ENCODE measurements around the gene PKHD1. TPM values are rescaled to one million over a fixed set of nuclear protein-coding genes. Genes with fewer than 3 reads are reported as not detected.

Gene PKHD1
- total RNA-seq, 1 experiment from 2014 or later: not detected

DNA sequence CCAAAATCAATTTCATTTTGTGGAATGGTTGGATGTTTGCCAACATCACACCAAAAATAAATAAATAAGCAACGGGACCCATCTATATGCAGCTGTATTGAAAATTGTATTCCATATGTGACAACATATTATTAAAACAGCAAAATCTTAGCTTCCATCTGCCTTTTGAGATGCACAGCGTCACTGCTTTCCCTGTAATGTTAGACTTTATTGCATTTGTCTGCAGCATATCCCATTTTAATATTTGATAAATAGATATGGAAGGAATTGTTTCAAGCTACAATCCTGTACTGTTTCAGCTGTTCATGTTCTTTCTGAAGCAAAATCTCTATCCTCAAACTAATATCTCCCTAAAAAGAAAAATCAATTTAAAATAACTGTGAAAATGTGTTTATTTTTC, 509.1 kb downstream of the PKHD1 start:
- ATAC-seq: no peak
- POLR2A ChIA-PET: no interaction called here
- BruUV-seq (replicated peaks): no TSS peak
- Histone ChIP-seq H3K9me3 (ENCODE audit: control insufficient read depth, insufficient read depth, low read depth, low read length) (no peaks in the 10 kb centered on the region), H3K4me3 (ENCODE audit: low read depth in 2 of 2, low read length in 2 of 2) (no peak overlapping the region), H3K4me1 (ENCODE audit: control insufficient read depth, insufficient read depth, low read length) (no peaks in the 10 kb centered on the region), H3K27me3 (ENCODE audit: control insufficient read depth, insufficient read depth, low read length) (no peaks in the 10 kb centered on the region), H3K36me3 (ENCODE audit: control insufficient read depth, insufficient read depth, low read length) (no peaks in the 10 kb centered on the region), H3K27ac (ENCODE audit: low read length) (no peak overlapping the region)
- in situ Hi-C loops (cut with HindIII; ENCODE audit: low pct_unique_long_range_greater_than_20kb, low sequenced_read_pairs): no loop called here
- intact Hi-C loops (cut with micrococcal nuclease; ENCODE audit: unreplicated experiment): no loop called here
- DNase-seq (ENCODE audit: low read depth, low spot score): no peak
- CTCF ChIA-PET: no interaction called here
- no peak for TF ChIP-seq POLR2AphosphoS5 (IDR thresholded peaks at IDR 0.05; ENCODE audit: low read depth, low read length)
- TF ChIP-seq, protein P1, sequence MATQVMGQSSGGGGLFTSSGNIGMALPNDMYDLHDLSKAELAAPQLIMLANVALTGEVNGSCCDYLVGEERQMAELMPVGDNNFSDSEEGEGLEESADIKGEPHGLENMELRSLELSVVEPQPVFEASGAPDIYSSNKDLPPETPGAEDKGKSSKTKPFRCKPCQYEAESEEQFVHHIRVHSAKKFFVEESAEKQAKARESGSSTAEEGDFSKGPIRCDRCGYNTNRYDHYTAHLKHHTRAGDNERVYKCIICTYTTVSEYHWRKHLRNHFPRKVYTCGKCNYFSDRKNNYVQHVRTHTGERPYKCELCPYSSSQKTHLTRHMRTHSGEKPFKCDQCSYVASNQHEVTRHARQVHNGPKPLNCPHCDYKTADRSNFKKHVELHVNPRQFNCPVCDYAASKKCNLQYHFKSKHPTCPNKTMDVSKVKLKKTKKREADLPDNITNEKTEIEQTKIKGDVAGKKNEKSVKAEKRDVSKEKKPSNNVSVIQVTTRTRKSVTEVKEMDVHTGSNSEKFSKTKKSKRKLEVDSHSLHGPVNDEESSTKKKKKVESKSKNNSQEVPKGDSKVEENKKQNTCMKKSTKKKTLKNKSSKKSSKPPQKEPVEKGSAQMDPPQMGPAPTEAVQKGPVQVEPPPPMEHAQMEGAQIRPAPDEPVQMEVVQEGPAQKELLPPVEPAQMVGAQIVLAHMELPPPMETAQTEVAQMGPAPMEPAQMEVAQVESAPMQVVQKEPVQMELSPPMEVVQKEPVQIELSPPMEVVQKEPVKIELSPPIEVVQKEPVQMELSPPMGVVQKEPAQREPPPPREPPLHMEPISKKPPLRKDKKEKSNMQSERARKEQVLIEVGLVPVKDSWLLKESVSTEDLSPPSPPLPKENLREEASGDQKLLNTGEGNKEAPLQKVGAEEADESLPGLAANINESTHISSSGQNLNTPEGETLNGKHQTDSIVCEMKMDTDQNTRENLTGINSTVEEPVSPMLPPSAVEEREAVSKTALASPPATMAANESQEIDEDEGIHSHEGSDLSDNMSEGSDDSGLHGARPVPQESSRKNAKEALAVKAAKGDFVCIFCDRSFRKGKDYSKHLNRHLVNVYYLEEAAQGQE (IDR thresholded peaks at IDR 0.05; ENCODE audit: insufficient read depth in 1 of 2, low read depth in 2 of 2, low read length in 1 of 2): no peak
- TF ChIP-seq SIN3A (IDR thresholded peaks at IDR 0.05; ENCODE audit: borderline replicate concordance, insufficient read depth, low read depth, low read length): no peak
- no peak for TF ChIP-seq TCF7L2 (IDR thresholded peaks at IDR 0.05; ENCODE audit: low read depth, low read length)
- TF ChIP-seq, protein P2, sequence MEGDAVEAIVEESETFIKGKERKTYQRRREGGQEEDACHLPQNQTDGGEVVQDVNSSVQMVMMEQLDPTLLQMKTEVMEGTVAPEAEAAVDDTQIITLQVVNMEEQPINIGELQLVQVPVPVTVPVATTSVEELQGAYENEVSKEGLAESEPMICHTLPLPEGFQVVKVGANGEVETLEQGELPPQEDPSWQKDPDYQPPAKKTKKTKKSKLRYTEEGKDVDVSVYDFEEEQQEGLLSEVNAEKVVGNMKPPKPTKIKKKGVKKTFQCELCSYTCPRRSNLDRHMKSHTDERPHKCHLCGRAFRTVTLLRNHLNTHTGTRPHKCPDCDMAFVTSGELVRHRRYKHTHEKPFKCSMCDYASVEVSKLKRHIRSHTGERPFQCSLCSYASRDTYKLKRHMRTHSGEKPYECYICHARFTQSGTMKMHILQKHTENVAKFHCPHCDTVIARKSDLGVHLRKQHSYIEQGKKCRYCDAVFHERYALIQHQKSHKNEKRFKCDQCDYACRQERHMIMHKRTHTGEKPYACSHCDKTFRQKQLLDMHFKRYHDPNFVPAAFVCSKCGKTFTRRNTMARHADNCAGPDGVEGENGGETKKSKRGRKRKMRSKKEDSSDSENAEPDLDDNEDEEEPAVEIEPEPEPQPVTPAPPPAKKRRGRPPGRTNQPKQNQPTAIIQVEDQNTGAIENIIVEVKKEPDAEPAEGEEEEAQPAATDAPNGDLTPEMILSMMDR (IDR thresholded peaks at IDR 0.05): no peak

GRCh38 chr6:51574040-51574439, 513.4 kb downstream of the PKHD1 start:
- CTCF ChIA-PET: no interaction called here
- no peaks in the 10 kb centered on the region for H3K9me3 ChIP-seq (ENCODE audit: control insufficient read depth, insufficient read depth, low read depth, low read length)
- no peaks in the 10 kb centered on the region for H3K27me3 ChIP-seq (ENCODE audit: control insufficient read depth, insufficient read depth, low read length)
- POLR2A ChIA-PET: no interaction called here
- H3K36me3 ChIP-seq (ENCODE audit: control insufficient read depth, insufficient read depth, low read length): no peaks in the 10 kb centered on the region
- no TSS peak for BruUV-seq (replicated peaks)
- intact Hi-C loops (cut with micrococcal nuclease; ENCODE audit: unreplicated experiment) (no loop called here), in situ Hi-C loops (cut with HindIII; ENCODE audit: low pct_unique_long_range_greater_than_20kb, low sequenced_read_pairs) (no loop called here)
- no peaks in the 10 kb centered on the region for H3K4me1 ChIP-seq (ENCODE audit: control insufficient read depth, insufficient read depth, low read length)
- DNase-seq (ENCODE audit: low read depth, low spot score) (no peak), ATAC-seq (no peak)
- TF ChIP-seq TCF7L2 (IDR thresholded peaks at IDR 0.05; ENCODE audit: low read depth, low read length): no peak
- TF ChIP-seq, protein P2 (IDR thresholded peaks at IDR 0.05): no peak
- TF ChIP-seq SIN3A (IDR thresholded peaks at IDR 0.05; ENCODE audit: borderline replicate concordance, insufficient read depth, low read depth, low read length): no peak
- TF ChIP-seq, protein P1 (IDR thresholded peaks at IDR 0.05; ENCODE audit: insufficient read depth in 1 of 2, low read depth in 2 of 2, low read length in 1 of 2): no peak
- TF ChIP-seq POLR2AphosphoS5 (IDR thresholded peaks at IDR 0.05; ENCODE audit: low read depth, low read length): no peak
- H3K27ac ChIP-seq (ENCODE audit: low read length): no peak overlapping the region
- H3K4me3 ChIP-seq (ENCODE audit: low read depth in 2 of 2, low read length in 2 of 2): no peak overlapping the region
